HG02970 (cell line): ENCODE results near the gene SH2D6.
"Not testable (repeated sequence)": the region's sequence is repeated elsewhere in the genome, so short reads cannot be mapped to it uniquely, and the experiment has no call there.

Experiments used
- ATAC-seq: cut with Tn5 transposase; IDR thresholded peaks from one replicate; pipeline ENCODE4 v1.9.1; 2021; ENCODE audit warnings: mild to moderate bottlenecking, moderate library complexity, moderate number of reproducible peaks; ENCODE audit not compliant: unreplicated experiment, low FRiP score

The SH2D6 gene

GRCh38 chr2:85459771-85460170 lies 41.3 kb downstream of the SH2D6 start:
- ATAC-seq = no peak

DNA sequence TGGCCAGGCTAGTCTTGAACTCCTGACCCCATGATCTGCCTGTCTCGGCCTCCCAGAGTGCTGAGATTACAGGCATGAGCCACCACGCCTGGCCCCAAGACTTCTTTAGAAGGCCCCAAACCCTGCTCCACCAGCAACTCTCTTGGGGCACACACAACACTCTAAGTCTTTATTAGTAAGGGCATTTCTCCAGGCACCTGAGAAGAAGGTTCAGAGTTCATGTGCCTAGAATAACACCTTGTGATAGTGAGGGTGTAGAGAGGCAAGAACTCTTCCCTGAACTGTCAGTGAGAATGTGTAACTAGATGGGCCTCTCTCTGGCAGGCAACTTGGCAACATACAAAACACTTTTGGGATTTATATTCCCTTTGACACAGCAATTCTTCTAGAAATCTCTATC lies 43.8 kb downstream of the SH2D6 start:
- ATAC-seq = no peak

DNA sequence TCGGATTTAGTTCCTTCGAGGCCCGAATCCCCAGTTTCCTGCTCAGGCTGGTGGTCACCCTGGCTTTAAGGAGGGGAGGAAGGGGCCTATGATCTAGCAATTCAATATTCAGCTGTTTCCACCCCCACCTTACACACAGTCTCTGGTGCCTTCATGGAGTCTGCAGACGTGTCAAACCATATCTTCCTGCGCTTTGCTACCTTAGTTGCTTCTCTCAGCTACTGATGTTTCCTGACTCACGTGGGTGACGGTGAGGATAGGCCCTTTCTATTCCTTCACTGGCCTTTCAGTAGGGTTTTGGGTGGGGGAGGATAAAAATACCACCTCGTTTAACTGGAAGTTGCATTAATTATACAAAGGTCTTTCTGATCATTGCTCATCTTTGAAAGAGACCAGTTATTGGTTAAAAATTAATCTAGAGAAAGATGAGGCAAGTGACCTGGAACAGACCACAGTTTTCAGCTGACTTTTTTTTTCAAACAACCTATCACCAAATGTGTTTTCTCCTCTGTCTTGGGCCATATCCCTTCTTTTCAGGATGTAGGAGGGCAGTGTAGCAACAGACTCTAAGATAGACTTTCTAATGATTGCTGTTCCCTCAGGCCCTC lies 49.7 kb downstream of the SH2D6 start:
- ATAC-seq = no peak

- no peak for ATAC-seq
Observed at GRCh38 chr2:85468704-85469349, 50.3 kb downstream of the SH2D6 start.

- no peak for ATAC-seq
Observed at GRCh38 chr2:85470850-85471800, 52.6 kb downstream of the SH2D6 start.

GRCh38 chr2:85472261-85472660 lies 53.7 kb downstream of the SH2D6 start:
- no peak for ATAC-seq

- no peak for ATAC-seq
Observed at GRCh38 chr2:85475799-85476490, 57.4 kb downstream of the SH2D6 start.

DNA sequence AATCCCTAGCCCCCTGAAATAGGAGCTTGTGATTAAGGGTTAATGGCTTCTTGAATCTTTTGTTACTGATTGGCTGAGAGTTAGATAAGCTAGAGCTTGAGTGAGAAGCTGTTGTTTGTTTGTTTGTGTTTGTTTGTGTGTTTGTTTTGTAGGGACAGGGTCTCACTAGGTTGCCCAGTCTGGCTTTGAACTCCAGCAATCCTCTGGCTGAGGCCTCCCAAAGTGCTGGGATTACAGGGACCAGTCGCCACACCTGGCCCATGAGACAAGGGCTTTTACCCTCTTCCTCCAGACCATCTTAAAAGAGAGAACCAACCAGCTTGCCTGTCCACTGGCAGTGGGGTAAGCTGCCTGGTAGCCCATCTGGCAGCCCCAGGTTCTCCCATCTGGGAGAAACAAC lies 58.1 kb downstream of the SH2D6 start:
- no peak for ATAC-seq

GRCh38 chr2:85477884-85478283 lies 59.4 kb downstream of the SH2D6 start:
- no peak for ATAC-seq

GRCh38 chr2:85481818-85482777 lies 63.6 kb downstream of the SH2D6 start:
- ATAC-seq = no peak

DNA sequence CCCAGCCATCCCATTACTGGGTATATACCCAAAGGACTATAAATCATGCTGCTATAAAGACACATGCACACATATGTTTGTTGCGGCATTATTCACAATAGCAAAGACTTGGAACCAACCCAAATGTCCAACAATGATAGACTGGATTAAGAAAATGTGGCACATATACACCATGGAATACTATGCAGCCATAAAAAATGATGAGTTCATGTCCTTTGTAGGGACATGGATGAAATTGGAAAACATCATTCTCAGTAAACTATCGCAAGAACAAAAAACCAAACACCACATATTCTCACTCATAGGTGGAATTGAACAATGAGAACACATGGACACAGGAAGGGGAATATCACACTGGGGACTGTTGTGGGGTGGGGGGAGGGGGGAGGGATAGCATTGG lies 66.1 kb downstream of the SH2D6 start:
- ATAC-seq = not testable (repeated sequence)

GRCh38 chr2:85485815-85486214 lies 67.3 kb downstream of the SH2D6 start:
- no peak for ATAC-seq
